GM12891 (cell line): ENCODE results near the gene MIOX.

Experiments
- POLR2A ChIP-seq: IDR thresholded peaks from 2 replicates; pipeline ENCODE4 v1.6.1; 2011; ENCODE audit warnings: low read depth, low read length, control low read depth
- POLR2AphosphoS5 ChIP-seq: IDR thresholded peaks from 2 replicates; pipeline ENCODE4 v1.6.1; 2011; ENCODE audit warnings: low read depth, low read length, control low read depth
- POU2F2 ChIP-seq: IDR thresholded peaks from 2 replicates; pipeline ENCODE4 v1.6.1; 2011; ENCODE audit warnings: low read depth, mild to moderate bottlenecking, control low read depth, low read length, moderate library complexity
- TAF1 ChIP-seq: IDR thresholded peaks from 2 replicates; pipeline ENCODE4 v1.6.1; 2011; ENCODE audit warnings: low read depth, low read length, control low read depth

DNA sequence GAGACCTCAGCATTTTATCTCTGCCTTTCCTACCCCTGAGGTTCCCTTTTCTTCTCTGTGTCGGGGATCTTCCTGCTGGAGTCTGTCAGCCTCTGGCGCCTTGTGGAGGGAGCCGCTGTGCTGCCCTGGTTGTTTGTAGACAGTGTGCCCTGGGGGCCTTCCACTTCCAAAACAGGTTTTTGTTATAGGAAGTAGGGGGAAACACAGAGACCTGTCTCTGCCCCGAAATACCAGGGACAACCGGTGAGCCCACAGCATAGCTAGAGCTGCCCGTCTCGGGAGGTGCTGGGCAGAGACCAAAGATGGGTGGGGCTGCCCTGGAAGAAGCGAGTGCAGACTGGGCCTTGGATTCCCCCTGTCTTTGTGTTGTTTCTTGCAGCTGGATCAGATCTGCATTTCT is 29.4 kb downstream of the MIOX start:
- TF ChIP-seq POLR2A = no peak
- no peak for TF ChIP-seq POLR2AphosphoS5
- no peak for TF ChIP-seq TAF1
- TF ChIP-seq POU2F2 = no peak
